ENCODE results near the gene TPRG1. TPM values are rescaled to one million over a fixed set of nuclear protein-coding genes. Genes with fewer than 3 reads are reported as not detected.

The TPRG1 gene
- total RNA-seq, 1 donor from 2014 or later: 0.18 TPM

DNA sequence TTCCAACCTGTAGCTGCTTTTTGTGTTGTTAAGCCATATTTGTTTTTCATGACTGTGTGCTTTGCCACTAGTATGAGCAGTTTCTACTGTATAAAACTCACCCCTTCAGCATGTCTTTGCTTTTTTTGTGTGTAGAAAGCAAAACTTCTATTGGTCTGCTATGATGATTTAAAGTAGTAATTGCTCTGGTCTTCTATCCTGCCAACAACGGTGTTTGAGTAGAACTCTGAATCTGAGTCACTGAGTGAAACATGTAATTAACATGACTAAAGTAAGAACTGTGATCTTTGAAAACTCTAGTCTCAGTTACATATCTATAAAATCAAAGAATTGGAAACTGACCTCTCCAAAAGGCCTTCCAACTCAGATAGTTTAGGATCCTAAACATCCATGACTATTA lies 133.6 kb downstream of the TPRG1 start:
- no peaks in the 10 kb centered on the region for H3K4me1 Mint-ChIP-seq
- no peaks in the 10 kb centered on the region for H3K36me3 Mint-ChIP-seq (ENCODE audit: low read depth)
- H3K27ac Mint-ChIP-seq: no peak overlapping the region
- H3K9me3 Mint-ChIP-seq: no peaks in the 10 kb centered on the region
- no peak overlapping the region for H3K4me3 Mint-ChIP-seq
- CTCF ChIA-PET: no interaction called here
- peaks cover 3% of the 10 kb centered on the region for H3K27me3 Mint-ChIP-seq
- POLR2A ChIA-PET: no interaction called here
- intact Hi-C loops (cut with micrococcal nuclease): no loop called here
- ATAC-seq (ENCODE audit: low read depth): no peak
- TF ChIP-seq CTCF (IDR thresholded peaks at IDR 0.05): no peak
- DNase-seq: no peak

- intact Hi-C loops (cut with micrococcal nuclease): no loop called here
- POLR2A ChIA-PET: no interaction called here
Measured at GRCh38 chr3:189307963-189308362, 136.2 kb downstream of the TPRG1 start.

DNA sequence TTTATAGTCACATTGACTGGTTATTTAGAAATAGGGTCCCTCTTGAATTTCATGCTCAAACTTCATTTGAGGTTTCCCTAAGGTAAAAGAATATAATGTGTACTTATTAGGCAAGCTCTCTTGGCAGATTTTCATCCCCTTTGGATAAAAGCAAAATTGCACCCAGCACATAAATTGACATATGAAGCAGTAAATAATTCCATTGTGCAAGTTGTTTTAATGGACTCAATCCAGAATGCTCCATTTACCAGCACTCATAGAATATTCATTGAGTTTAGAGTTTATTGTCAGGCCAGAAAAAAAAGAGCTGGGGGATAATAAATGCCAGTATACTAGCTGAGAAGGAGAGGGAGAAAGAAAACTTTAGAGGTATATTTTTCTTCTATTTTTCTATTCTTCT lies 136.8 kb downstream of the TPRG1 start:
- ChIA-PET POLR2A (no interaction called here), CTCF (no interaction called here)
- H3K36me3 Mint-ChIP-seq (ENCODE audit: low read depth): no peaks in the 10 kb centered on the region
- H3K27ac Mint-ChIP-seq: no peak overlapping the region
- DNase-seq (no peak), ATAC-seq (ENCODE audit: low read depth) (no peak)
- H3K4me1 Mint-ChIP-seq: no peaks in the 10 kb centered on the region
- H3K4me3 Mint-ChIP-seq: no peak overlapping the region
- no peaks in the 10 kb centered on the region for H3K9me3 Mint-ChIP-seq
- no peak for TF ChIP-seq CTCF (IDR thresholded peaks at IDR 0.05)
- peaks cover 6% of the 10 kb centered on the region for H3K27me3 Mint-ChIP-seq
- intact Hi-C loops (cut with micrococcal nuclease): no loop called here

More at GRCh38 chr3:189307963-189308362, 136.2 kb downstream of the TPRG1 start:
- Mint-ChIP-seq H3K4me1 (no peaks in the 10 kb centered on the region), H3K9me3 (no peaks in the 10 kb centered on the region), H3K4me3 (no peak overlapping the region), H3K36me3 (ENCODE audit: low read depth) (no peaks in the 10 kb centered on the region), H3K27me3 (peaks cover 6% of the 10 kb centered on the region), H3K27ac (no peak overlapping the region)
- TF ChIP-seq CTCF (IDR thresholded peaks at IDR 0.05): no peak
- ATAC-seq (ENCODE audit: low read depth): no peak
- DNase-seq: no peak
- CTCF ChIA-PET: no interaction called here

GRCh38 chr3:189309400-189309975 lies 137.7 kb downstream of the TPRG1 start:
- ATAC-seq (ENCODE audit: low read depth): no peak
- Mint-ChIP-seq H3K27ac (no peak overlapping the region), H3K4me1 (no peaks in the 10 kb centered on the region), H3K27me3 (peaks cover 6% of the 10 kb centered on the region), H3K9me3 (no peaks in the 10 kb centered on the region), H3K4me3 (no peak overlapping the region), H3K36me3 (ENCODE audit: low read depth) (no peaks in the 10 kb centered on the region)
- CTCF ChIA-PET: no interaction called here
- intact Hi-C loops (cut with micrococcal nuclease): no loop called here
- POLR2A ChIA-PET: no interaction called here
- no peak for TF ChIP-seq CTCF (IDR thresholded peaks at IDR 0.05)
- DNase-seq: no peak

- DNase-seq (no peak), ATAC-seq (ENCODE audit: low read depth) (no peak)
- H3K36me3 Mint-ChIP-seq (ENCODE audit: low read depth): no peaks in the 10 kb centered on the region
- no peak overlapping the region for H3K4me3 Mint-ChIP-seq
- TF ChIP-seq CTCF (IDR thresholded peaks at IDR 0.05): no peak
- CTCF ChIA-PET: no interaction called here
- H3K4me1 Mint-ChIP-seq: no peaks in the 10 kb centered on the region
- no peak overlapping the region for H3K27ac Mint-ChIP-seq
- intact Hi-C loops (cut with micrococcal nuclease): no loop called here
- no peaks in the 10 kb centered on the region for H3K9me3 Mint-ChIP-seq
- peaks cover 8% of the 10 kb centered on the region for H3K27me3 Mint-ChIP-seq
- POLR2A ChIA-PET: no interaction called here
Measured at GRCh38 chr3:189311521-189311920, 139.8 kb downstream of the TPRG1 start.

Data from activated B cell treated with CpG ODN at 0.5 μM for 24 hours (primary cell).